ENCODE results near the gene DAGLA. TPM values are rescaled to one million over a fixed set of nuclear protein-coding genes. Genes with fewer than 3 reads are reported as not detected.
A peak's percentile ranks its signal among the peaks of the same experiment; 100 is the strongest.
"Not testable (repeated sequence)": the region's sequence is repeated elsewhere in the genome, so short reads cannot be mapped to it uniquely, and the experiment has no call there.

The DAGLA gene
- total and polyA plus RNA-seq, 3 donors from 2014 or later = 5.1 to 8.3 (median 7.1) TPM

DNA sequence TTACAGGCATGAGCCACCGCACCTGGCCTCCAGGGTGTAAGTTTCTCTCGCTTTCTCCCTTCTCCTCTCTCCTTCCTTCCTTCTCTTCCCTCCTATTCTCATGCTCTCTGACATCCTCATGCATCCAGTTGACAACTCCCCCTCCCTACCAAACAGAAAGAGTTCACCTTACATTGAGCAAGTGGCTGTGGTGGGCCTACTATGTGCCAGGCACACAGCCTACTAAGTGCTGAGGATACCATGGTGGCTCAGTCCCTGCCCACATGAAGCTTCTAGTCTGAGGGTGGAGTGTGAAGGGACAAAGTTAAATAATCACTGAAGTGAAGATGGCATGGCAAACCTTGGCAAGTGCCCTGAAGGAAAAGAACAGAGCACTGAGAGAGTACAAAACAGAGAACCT lies 9.6 kb upstream of the DAGLA start:
- intact Hi-C loops (cut with DNase I; ENCODE audit: low total_unique reads) = no loop called here
- no peaks in the 10 kb centered on the region for H3K36me3 ChIP-seq (ENCODE audit: low read depth, missing control alignments)
- H3K27me3 ChIP-seq = no peaks in the 10 kb centered on the region
- H3K9me3 ChIP-seq = no peaks in the 10 kb centered on the region
- no peak overlapping the region for H3K4me3 ChIP-seq
- DNase-seq = no peak
- TF ChIP-seq, protein P1, sequence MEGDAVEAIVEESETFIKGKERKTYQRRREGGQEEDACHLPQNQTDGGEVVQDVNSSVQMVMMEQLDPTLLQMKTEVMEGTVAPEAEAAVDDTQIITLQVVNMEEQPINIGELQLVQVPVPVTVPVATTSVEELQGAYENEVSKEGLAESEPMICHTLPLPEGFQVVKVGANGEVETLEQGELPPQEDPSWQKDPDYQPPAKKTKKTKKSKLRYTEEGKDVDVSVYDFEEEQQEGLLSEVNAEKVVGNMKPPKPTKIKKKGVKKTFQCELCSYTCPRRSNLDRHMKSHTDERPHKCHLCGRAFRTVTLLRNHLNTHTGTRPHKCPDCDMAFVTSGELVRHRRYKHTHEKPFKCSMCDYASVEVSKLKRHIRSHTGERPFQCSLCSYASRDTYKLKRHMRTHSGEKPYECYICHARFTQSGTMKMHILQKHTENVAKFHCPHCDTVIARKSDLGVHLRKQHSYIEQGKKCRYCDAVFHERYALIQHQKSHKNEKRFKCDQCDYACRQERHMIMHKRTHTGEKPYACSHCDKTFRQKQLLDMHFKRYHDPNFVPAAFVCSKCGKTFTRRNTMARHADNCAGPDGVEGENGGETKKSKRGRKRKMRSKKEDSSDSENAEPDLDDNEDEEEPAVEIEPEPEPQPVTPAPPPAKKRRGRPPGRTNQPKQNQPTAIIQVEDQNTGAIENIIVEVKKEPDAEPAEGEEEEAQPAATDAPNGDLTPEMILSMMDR (IDR thresholded peaks at IDR 0.05) = no peak
- TF ChIP-seq POLR2A (IDR thresholded peaks at IDR 0.05) = no peak
- WGBS, 2 donors = 96 to 100% methylated on average over 2 of the region's 2 CpGs
- no peak overlapping the region for H3K27ac ChIP-seq
- no peaks in the 10 kb centered on the region for H3K4me1 ChIP-seq

DNA sequence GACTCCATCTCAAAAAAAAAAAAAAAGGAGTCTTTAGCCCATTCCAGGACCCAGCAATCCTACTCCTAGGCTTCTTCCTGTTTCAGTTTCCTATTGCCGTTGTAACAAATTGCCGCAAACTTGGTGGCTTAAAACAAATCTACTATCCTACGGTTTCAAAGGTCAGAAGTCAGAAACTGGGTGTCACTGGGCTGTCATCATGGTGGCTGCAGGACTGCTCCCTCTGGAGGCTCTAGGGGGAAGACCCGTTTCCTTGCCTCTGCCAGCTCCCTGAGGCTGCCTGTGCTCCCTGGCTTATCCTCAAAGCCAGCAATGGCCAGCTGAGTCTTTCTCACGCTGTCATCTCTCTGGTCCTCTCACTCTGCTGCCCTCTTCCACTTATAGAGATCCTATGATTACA lies 8.7 kb upstream of the DAGLA start:
- intact Hi-C loops (cut with DNase I; ENCODE audit: low total_unique reads) = no loop called here
- Histone ChIP-seq H3K27ac (no peak overlapping the region), H3K4me3 (no peak overlapping the region), H3K36me3 (ENCODE audit: low read depth, missing control alignments) (no peaks in the 10 kb centered on the region), H3K27me3 (no peaks in the 10 kb centered on the region), H3K9me3 (no peaks in the 10 kb centered on the region), H3K4me1 (no peaks in the 10 kb centered on the region)
- 62 to 73% methylated on average over 5 of the region's 5 CpGs for WGBS, 2 donors
- TF ChIP-seq POLR2A (IDR thresholded peaks at IDR 0.05) = no peak
- TF ChIP-seq, protein P1 (IDR thresholded peaks at IDR 0.05) = no peak
- DNase-seq = no peak

DNA sequence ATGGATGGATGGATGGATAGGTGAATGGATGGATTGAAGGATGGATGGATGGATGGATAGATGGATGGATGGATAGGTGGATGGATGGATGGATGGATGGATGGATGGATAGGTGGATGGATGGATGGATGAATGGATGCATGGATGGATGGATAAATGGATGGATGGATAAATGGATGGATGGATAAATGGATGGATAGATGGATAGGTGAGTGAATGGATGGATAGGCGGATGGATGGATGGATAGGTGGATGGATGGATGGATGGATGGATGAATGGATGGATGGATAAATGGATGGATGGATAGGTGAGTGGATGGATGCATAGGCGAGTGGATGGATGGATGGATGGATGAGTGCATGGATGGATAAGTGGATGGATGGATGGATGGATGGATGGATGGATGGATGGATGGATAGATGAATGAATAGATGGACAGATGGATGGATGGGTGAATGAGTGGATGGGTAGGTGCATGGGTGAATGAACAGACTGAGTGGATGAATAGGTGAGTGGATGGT lies 6.2 kb upstream of the DAGLA start:
- H3K27ac ChIP-seq; H3K27me3 ChIP-seq; H3K4me3 ChIP-seq; H3K36me3 ChIP-seq (ENCODE audit: low read depth, missing control alignments); intact Hi-C loops (cut with DNase I; ENCODE audit: low total_unique reads); H3K4me1 ChIP-seq; H3K9me3 ChIP-seq; DNase-seq: not testable (repeated sequence)
- WGBS, 2 donors = 82 to 84% methylated on average over 2 of the region's 2 CpGs

DNA sequence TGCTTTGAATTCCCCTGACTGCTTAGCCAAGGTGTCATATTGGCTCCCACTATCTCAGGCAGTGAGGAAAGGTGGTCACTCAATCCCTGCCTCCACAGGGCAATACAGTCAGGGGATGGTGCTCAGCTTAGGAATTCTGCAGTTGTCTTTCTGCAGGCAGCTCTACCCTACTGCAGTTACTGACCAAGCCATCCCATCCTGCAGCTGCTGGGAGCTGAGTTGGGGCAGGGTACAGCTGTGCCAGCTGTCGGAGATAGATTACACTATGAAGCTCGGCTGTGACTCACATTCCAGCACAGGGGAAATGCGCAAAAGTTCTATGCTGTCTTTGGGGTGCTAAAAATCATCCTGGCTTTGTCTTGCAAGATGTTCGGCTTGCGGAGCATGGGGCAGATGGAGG lies 4.4 kb upstream of the DAGLA start:
- intact Hi-C loops (cut with DNase I; ENCODE audit: low total_unique reads) = no loop called here
- no peak for DNase-seq
- Histone ChIP-seq H3K4me1 (peaks cover 7% of the 10 kb centered on the region), H3K4me3 (no peak overlapping the region), H3K27me3 (no peaks in the 10 kb centered on the region), H3K27ac (no peak overlapping the region), H3K9me3 (no peaks in the 10 kb centered on the region), H3K36me3 (ENCODE audit: low read depth, missing control alignments) (no peaks in the 10 kb centered on the region)
- 78 to 90% methylated on average over 5 of the region's 5 CpGs for WGBS, 2 donors
- TF ChIP-seq, protein P1 (IDR thresholded peaks at IDR 0.05) = no peak
- TF ChIP-seq POLR2A (IDR thresholded peaks at IDR 0.05) = no peak

DNA sequence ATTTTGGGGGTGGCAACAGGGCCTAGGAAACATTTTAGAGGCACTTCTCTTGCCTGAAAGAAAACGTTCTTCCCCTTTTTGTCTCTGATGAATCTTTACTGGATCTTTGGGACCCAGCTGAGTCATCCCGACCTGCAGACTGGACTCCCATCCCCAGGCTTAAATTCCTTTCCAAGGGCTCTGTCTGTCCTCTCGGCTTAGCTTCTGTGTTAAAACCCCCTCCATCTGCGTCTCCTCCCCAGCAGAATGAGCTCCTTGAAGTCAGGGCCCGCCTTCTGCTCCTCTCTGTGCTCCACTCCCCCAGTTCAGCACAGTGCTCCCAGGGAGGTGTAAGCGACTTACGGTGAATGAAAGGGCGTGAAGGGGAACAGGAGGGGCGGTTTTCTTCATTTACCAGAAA lies 895 bp upstream of the DAGLA start:
- H3K9me3 ChIP-seq = no peaks in the 10 kb centered on the region
- WGBS, 2 donors = 26% methylated on average over 9 of the region's 9 CpGs
- peak overlapping the region in 1 of 2 donors; percentile 62 for H3K4me3 ChIP-seq
- peaks cover 32% of the 10 kb centered on the region for H3K4me1 ChIP-seq
- no peak overlapping the region for H3K27ac ChIP-seq
- no peaks in the 10 kb centered on the region for H3K27me3 ChIP-seq
- DNase-seq = peak; percentile 31
- intact Hi-C loops (cut with DNase I; ENCODE audit: low total_unique reads) = no loop called here
- no peaks in the 10 kb centered on the region for H3K36me3 ChIP-seq (ENCODE audit: low read depth, missing control alignments)
- TF ChIP-seq, protein P1 (IDR thresholded peaks at IDR 0.05) = no peak
- TF ChIP-seq POLR2A (IDR thresholded peaks at IDR 0.05) = no peak
